GM19240 (cell line): Measurements from ENCODE around the gene GATAD2A.

Experiments used
- DNase-seq: peaks from one replicate; pipeline ENCODE4 v3.0.0; 2011; ENCODE audit warnings: low spot score; ENCODE audit not compliant: insufficient read length

GATAD2A gene

GRCh38 chr19:19420570-19421298, 15.3 kb downstream of the GATAD2A start:
- no peak for DNase-seq

GRCh38 chr19:19421299-19421696, 15.8 kb downstream of the GATAD2A start:
- no peak for DNase-seq

DNA sequence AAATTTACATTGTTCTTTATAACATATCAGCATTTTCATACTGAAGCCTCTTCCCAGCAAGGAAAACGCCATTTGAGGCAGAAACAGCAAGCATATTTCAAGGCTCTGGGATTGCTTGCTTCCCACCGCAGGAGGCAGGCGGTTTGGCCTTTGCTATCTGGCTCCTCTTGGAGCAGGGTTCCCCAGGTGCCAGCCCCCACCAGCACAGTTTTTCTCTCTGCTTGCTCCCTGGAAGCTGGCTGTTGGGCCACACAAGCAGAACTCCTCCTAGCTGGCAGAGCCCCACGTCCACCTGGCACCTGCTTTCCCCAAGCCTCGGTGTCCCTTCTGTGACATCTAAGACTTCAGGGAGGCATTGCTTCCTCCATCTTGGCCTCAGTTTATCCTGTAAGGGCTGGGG, 16.7 kb downstream of the GATAD2A start:
- DNase-seq, result no peak

GRCh38 chr19:19423322-19423721, 17.8 kb downstream of the GATAD2A start:
- DNase-seq, result no peak

GRCh38 chr19:19425170-19425875, 19.8 kb downstream of the GATAD2A start:
- no peak for DNase-seq

GRCh38 chr19:19426216-19426615, 20.7 kb downstream of the GATAD2A start:
- DNase-seq, result no peak

GRCh38 chr19:19426799-19427198, 21.3 kb downstream of the GATAD2A start:
- DNase-seq, result no peak

DNA sequence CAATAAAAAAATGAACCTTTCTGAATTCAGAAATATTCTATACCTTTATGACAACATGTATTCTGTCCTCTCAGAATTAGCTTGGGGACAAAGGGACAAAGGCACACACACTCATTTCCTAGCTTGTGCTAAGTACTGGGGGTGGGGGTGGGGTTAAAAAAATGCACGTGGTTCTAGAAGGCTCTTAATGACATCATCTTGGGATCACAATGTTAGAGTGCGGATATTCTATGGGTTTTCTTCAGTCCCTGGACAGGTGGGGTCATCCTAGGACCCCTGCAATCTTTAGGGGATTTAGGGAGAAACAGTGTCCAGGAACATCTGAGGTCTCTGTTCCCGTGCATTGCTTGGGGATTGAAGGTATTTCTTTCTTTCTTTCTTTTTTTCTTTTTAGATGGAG, 21.8 kb downstream of the GATAD2A start:
- no peak for DNase-seq

DNA sequence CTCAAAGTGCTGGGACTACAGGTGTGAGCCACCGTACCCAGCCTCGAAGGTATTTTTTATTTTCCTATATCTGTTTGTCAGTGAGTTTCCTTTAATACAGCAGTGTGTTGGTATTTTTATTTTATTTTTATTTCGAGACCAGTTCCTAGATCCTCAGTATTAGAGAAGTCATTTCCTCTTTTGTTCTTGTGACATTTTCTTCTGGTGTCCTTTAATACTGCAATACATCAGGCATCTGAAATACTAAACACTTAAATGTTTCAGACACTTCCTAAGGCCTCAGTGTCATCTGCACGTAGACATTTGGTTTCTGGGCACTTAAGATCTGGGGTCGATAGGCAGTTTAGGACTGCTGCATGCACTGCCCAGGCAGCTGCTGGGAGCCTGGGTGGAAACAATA, 22.5 kb downstream of the GATAD2A start:
- no peak for DNase-seq

- no peak for DNase-seq
Measured at GRCh38 chr19:19428746-19429145, 23.3 kb downstream of the GATAD2A start.

DNA sequence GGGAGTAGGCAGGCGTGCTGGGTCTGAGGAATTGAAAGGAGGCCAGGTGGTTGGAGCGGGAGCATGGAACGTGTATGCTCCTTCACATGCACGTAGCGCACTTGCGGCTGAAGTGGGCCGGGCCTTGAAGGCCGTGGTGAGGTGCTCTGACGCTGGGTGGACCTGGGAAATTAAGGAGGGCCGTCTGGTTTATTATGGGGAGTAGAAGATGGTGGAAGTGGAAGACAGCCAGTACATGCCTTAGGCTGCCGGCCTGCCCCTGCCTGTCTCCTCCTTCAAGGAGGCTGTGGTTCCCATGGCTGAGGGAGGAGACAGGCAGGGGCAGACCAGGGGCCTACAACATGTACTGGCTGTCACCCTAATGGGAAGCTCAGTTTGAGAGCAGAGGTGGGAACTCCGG, 23.9 kb downstream of the GATAD2A start:
- DNase-seq, result no peak

- no peak for DNase-seq
Measured at GRCh38 chr19:19432732-19433131, 27.3 kb downstream of the GATAD2A start.

DNA sequence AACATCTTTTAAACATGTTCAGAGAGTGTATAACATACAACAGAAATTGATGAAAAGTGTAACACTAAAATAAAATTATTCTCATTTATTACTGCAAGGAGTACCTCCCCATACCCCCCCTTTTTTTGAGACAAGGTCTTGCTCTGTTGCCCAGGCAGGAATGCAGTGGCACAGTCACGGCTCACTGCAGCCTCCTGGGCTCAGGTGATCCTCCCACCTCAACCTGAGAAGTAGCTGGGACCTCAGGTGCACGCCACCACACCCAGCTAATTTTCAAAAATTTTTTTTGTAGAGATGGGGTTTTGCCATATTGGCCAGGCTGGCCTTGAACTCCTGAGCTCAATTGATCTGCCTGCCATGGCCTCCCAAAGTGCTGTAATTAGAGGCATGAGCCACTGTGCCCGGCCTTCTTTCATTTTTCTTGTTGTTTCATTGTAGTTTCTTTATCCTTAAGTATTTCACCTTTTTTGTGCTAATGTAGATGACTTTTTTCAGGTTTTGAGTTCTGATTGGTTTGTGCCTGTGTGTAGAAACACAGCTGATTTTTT, 28.3 kb downstream of the GATAD2A start:
- DNase-seq, result no peak

GRCh38 chr19:19434483-19435045, 29.1 kb downstream of the GATAD2A start:
- no peak for DNase-seq

- no peak for DNase-seq
Measured at GRCh38 chr19:19436137-19436691, 30.7 kb downstream of the GATAD2A start.

- DNase-seq, result no peak
Measured at GRCh38 chr19:19438366-19439175, 33.1 kb downstream of the GATAD2A start.

DNA sequence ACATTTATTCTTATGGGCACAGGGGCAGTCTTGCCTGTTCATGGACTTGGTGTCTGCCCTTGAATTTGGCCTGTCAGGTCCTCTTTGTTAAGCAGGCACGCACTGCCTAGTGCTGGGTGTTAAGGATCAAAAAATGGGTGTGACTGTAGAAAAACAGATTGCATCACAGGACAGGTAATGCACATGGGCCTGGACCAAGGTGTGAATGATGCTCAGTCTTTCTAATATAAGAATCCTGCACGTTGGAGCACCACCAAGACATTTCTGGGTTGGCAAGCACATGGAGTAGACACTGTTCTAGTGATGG, 33.7 kb downstream of the GATAD2A start:
- no peak for DNase-seq

GRCh38 chr19:19443283-19443682, 37.8 kb downstream of the GATAD2A start:
- DNase-seq, result no peak

GRCh38 chr19:19443902-19444680, 38.6 kb downstream of the GATAD2A start:
- no peak for DNase-seq

- DNase-seq, result no peak
Measured at GRCh38 chr19:19444681-19445155, 39.2 kb downstream of the GATAD2A start.

- no peak for DNase-seq
Measured at GRCh38 chr19:19445288-19445687, 39.8 kb downstream of the GATAD2A start.
